GM18508 (cell line): Measurements from ENCODE around the gene KANSL1.

ENCODE experiments used
- ATAC-seq: cut with Tn5 transposase; IDR thresholded peaks from one replicate; pipeline ENCODE4 v1.9.1; 2021; ENCODE audit warnings: moderate number of reproducible peaks; ENCODE audit not compliant: insufficient read depth, unreplicated experiment

KANSL1 gene

GRCh38 chr17:46046957-46047356 is 146.3 kb downstream of the KANSL1 start:
- ATAC-seq, result no peak

DNA sequence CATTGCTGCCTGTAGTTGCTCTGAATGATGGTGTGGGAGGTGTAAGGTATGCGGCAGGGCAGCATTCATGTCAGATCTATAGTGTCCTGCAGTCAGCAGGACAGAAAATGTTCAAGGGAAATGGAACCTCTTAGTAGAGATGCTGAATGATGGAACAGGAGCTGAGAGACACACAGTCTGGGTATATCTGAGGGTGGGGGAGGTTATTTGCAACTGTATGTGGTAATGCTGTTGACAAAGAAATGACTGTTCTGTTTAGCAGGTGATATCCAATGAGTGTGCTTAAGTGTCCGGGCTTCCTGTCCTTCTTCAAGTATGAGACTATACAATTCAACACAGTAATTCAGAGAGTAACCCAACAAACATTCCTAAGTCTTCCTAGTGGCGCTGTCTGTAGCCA is 147.6 kb downstream of the KANSL1 start:
- ATAC-seq, result no peak

DNA sequence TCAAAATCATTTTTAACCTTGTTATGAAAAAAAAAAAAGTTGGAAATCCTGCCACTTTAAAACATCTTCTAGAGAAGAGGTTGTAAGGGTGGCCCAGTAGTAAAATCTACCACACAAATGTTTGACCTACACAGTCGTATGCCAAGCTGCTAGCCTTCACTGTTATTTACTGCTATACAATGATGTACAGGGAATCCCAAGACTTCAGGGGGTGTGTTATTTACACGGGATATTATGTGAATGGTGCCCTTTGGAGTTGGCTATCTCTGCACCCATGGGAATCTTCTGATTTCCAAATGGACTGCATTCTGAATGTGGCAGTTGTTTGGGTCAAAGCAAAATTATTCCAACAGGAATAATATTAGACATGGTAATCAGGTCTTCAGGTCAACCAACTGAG is 148.2 kb downstream of the KANSL1 start:
- no peak for ATAC-seq

- ATAC-seq, result no peak
Measured at GRCh38 chr17:46044286-46044928, 148.8 kb downstream of the KANSL1 start.

DNA sequence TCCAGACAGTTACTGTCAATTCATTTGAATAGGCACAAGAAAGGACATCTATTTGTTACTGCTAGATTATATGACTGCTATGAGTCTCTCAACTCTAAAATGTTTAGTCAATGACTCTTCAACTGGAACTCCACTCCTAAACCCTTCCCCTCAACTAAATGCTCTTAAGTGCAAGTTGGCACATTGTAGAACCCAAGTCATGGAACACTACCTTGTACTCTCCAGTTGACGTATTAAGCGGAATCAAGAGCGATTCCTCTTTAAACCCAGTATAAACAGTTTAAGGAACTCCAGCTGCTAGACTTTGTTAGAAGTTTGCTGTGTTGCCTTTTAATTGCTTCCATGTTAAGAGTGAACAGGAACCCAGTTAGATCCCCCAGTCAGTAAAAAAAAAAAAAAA is 149.6 kb downstream of the KANSL1 start:
- ATAC-seq, result no peak

DNA sequence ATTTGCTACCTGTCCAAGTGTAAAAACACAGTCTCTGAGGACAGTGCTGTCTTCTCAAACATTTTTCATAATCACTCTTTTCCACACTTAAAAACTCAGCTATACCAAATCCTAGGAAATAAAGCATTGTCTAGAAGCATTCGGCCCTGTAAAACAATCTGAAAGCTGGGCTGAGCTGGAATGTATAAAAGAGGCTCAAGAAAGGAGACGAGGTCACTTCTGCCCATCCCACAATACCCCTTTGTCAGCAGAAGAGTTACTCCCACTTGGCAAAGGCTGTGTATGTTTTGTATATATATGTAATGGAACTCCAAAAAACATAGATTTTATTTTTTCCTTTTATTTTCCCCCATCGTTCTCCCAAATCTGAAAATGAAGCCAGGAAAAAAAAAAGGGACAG is 150.3 kb downstream of the KANSL1 start:
- no peak for ATAC-seq

DNA sequence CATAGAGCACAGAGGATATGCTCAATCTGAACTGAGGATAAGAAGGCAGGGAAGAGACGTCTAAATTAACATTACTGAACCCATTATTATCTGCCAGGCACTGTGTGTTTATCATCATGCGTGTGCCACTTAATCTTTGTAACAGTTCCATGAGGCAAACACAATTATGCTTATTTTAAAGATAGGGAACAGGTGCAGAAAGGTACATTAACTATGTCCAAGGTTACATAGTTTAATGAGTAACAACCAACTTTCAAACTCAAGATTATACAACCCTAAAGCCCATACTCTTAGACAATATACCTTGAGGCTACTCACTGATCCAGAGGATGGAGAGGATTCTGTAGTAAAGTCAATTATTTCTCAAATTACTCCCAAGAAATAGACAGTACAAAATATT is 151.0 kb downstream of the KANSL1 start:
- ATAC-seq, result no peak

- ATAC-seq, result no peak
Measured at GRCh38 chr17:46039592-46040186, 153.5 kb downstream of the KANSL1 start.

DNA sequence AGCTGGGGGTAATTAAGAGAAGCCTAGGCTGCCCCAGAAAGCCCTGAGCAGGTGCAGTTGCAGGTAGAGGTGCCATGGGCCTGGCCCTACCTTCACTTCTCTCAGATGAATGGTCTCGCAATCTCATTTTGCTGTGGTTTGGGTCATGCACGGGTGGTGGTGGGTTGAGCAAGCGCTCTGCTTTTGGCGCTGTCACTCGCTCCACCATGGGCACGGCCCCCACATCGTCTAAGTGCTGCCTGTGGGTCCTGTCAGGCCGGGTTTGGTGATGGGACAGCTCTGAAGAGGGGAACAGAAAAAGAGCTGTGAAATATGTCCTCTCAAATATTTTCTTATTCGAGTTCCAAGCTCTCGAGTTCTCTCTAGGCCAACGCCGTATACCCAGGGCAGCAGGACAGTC is 154.3 kb downstream of the KANSL1 start:
- ATAC-seq, result no peak

DNA sequence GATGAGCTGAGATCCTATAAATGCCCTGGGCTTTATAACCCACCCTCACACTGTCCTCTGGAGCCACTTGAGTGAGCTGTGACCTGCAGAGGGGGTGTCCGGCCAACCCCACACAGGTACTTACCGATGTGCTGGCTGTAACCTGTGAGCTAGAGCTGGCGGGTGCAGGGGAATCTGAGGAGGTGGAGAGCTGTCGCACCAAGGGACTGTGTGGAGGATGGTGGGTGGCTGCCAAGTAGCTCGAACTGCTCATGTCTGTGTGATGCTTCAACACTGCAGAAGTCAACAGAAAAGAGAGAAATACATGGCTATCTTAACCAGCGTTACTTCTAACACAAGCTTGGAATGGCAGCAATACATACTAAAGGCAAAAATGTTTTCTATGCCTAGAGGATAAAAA is 154.8 kb downstream of the KANSL1 start:
- ATAC-seq, result no peak

GRCh38 chr17:46037722-46038255 is 155.4 kb downstream of the KANSL1 start:
- no peak for ATAC-seq

GRCh38 chr17:46036491-46036890 is 156.7 kb downstream of the KANSL1 start:
- ATAC-seq, result no peak

DNA sequence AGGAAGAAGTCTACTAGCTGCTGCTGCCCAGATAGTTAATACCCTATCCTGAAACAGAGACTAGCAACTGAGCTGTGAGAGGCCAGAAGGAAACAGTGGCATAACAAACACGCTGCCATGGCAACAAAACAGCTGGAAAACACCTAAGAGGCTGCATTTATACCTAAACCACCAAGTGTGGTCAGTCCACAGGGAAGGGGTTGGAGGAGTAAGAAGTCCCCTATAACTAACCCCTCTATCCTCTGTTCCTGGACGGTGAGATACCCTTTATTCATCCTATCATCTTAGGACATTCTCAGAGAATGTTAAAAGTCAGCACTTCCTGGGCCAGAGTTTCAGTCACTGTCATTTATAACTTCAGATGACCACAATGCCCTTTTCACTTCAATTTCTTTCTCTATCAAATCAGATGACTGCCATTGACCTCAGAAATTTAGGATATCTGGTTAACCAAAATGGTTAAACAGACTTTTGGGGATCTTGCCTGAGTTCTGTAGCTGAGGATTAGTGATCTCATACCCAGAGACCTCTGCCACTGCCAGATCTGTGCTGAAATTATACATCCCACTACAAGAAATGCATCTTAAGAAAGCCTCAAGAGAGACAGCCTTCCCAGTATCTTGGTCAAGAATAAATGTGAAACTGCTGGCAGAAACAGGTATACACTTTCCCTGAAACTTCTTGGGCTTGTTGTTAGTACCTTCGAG is 158.0 kb downstream of the KANSL1 start:
- no peak for ATAC-seq

DNA sequence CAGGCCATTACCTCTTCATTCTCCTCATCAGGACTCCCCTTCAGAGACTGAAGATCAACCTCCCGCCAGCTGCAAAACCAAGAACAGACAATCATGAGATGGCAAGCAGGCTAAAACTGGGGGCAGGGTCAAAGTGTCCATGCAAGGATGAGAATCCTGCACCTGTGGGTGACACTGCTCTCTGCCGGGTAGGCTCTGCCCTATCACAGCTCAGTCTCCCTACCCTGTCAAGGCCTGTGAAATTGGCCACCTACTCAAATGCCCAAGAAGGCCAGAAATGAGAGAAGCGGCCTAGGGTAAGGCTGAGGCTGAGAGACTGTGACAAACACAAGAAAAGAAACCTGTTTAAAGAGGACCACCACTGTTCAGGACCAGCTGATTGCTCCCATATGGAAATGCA is 159.8 kb downstream of the KANSL1 start:
- ATAC-seq, result no peak

DNA sequence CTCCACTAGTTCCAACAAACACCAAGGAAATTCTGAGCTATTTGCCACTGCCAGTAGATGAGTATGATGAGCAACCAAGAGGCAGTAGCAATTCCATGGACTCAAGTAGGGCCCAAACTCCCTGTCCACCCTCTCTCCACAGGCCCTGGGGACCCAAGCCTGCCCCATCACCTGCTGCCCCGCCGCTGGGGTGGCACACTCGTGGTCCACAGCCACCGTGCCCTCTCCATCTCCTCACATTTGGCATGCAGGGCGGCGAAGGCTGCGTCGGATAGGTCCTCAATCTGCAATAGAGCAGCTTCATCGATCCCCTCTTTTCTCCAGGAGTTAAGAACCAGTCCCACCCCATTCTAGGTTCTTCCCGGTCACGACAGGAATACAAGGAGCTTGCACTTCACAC is 160.3 kb downstream of the KANSL1 start:
- no peak for ATAC-seq

- ATAC-seq, result no peak
Measured at GRCh38 chr17:46031920-46032319, 161.3 kb downstream of the KANSL1 start.

DNA sequence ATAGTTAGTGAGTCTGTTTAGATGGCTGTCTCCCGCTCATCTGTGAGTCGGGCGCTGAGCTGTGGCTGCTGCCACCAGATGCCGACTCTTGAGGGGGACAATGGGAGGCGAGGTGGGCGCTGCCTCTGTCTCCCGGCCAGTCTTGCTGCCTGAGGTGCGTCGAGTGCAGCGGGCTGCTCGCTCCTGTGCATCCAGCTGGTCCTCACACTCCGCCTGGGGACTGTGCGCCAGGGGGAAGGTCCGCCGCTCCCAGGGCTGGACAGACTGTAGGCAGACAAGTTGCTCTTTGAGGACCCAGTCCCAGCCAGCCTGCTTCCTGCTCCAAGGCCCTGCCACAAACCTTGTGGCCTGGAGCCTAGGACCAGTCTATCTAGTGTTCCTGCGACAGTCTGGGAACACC is 161.8 kb downstream of the KANSL1 start:
- no peak for ATAC-seq

- ATAC-seq, result no peak
Measured at GRCh38 chr17:46030752-46031151, 162.5 kb downstream of the KANSL1 start.

GRCh38 chr17:46029627-46030026 is 163.6 kb downstream of the KANSL1 start:
- ATAC-seq, result no peak

DNA sequence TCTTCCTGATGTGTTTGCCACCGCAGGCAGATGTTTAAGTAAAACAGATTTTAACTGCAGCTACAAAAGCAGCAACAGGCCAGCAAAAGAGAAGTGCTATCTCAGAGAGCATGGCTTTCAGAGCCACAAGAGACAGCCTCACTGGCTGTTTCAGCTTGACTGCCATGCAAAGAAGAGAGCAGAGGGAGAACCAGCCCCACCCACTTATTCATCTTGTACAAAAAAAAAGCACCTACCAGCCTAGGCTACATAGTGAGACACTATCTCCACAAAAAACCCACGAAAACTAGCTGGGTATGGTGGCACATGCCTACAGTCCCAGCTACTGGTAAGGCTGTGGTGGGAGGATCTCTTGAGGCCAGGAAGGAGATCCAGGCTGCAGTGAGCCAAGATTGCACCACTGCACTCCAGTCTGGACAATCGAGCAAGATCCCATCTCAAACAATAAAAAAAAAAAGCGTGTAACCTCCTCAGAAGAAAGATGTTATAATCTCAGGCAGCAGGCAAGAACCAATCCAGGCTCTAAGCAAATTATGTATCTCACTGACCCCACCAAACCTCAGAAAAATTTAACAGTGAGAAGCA is 164.2 kb downstream of the KANSL1 start:
- ATAC-seq, result no peak

GRCh38 chr17:46028374-46028773 is 164.9 kb downstream of the KANSL1 start:
- no peak for ATAC-seq
